IPS-20b (cell line): ENCODE data around the gene PCDHGB4.
A peak's percentile ranks its signal among the peaks of the same experiment; 100 is the strongest.
"Not testable (repeated sequence)": the region's sequence is repeated elsewhere in the genome, so short reads cannot be mapped to it uniquely, and the experiment has no call there.

Experiments
- H3K27ac ChIP-seq: one replicate; pipeline ENCODE4 v1.5.1; 2013; ENCODE audit warnings: low read length
- H3K27me3 ChIP-seq: 2 replicates; pipeline ENCODE4 v1.6.1; 2013; ENCODE audit warnings: mild to moderate bottlenecking, low read length, inconsistent platforms; ENCODE audit not compliant: insufficient read depth
- H3K36me3 ChIP-seq: 2 replicates; pipeline ENCODE4 v1.6.1; 2013; ENCODE audit warnings: low read depth, mild to moderate bottlenecking, inconsistent platforms, low read length, moderate library complexity; ENCODE audit not compliant: insufficient read depth
- H3K4me1 ChIP-seq: 2 replicates; pipeline ENCODE4 v1.6.1; 2013; ENCODE audit warnings: mild to moderate bottlenecking, control low read depth, inconsistent platforms, low read length, moderate library complexity; ENCODE audit not compliant: insufficient read depth
- H3K4me3 ChIP-seq: 2 replicates; pipeline ENCODE4 v1.5.1; 2013; ENCODE audit warnings: mild to moderate bottlenecking, low read length, inconsistent platforms
- H3K9ac ChIP-seq: 2 replicates; pipeline ENCODE4 v1.6.1; 2013; ENCODE audit warnings: low read depth, mild to moderate bottlenecking, inconsistent platforms, low read length, moderate library complexity
- H3K9me3 ChIP-seq: 2 replicates; pipeline ENCODE4 v1.6.1; 2013; ENCODE audit warnings: mild to moderate bottlenecking, low read depth, low read length, inconsistent platforms; ENCODE audit not compliant: insufficient read depth

Gene PCDHGB4

DNA sequence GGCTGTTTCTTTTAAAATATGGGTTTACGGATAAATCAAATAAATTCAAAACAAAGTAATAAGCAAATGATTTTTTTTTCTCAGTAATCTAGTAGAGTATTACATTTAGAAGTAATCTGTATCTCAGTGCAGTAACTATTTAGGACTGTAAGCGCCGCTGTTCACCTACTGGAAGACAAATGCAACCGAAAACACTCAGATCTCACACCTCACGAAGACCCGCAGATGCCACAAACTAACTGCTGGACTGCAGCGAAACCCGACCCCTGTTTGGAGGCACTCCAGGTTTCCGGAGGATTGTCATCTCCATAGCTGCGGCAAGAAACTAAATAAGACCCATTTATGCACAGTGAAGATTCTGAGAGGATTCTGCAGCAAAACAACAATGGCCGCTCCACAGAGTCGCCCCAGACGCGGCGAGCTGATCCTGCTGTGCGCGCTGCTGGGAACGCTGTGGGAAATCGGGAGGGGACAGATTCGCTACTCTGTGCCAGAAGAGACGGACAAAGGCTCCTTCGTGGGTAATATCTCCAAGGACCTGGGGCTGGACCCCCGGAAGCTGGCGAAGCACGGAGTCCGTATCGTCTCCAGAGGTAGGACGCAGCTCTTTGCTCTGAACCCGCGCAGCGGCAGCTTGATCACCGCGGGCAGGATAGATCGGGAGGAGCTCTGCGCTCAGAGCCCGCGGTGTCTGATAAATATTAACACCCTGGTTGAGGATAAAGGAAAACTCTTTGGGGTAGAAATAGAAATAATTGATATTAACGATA is 5.1 kb downstream of the PCDHGB4 start, which contains the start of gene PCDHGA8:
Gene PCDHGA8 (plus strand): TSS at position 205 of the 770 bp plus-strand sequence. CDS start 181 bp downstream, at position 386.
- Histone ChIP-seq H3K4me3 (no peak within 1 kb of the TSS; the same call in 1 of the 2 replicates), H3K9me3 (peaks cover 86% of the 10 kb centered on the region), H3K27me3 (no peaks in the 10 kb centered on the region), H3K4me1 (no peaks in the 10 kb centered on the region), H3K36me3 (no peaks in the 10 kb centered on the region), H3K27ac (no peak within 1 kb of the TSS), H3K9ac (no peak within 1 kb of the TSS)

DNA sequence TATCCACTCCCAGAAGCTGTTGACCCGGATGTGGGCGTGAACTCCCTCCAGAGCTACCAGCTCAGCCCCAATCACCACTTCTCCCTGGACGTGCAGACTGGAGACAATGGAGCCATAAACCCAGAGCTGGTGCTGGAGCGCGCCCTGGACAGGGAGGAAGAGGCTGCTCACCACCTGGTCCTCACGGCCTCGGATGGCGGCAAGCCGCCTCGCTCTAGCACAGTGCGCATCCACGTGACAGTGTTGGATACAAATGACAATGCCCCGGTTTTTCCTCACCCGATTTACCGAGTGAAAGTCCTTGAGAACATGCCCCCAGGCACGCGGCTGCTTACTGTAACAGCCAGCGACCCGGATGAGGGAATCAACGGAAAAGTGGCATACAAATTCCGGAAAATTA is 5.8 kb downstream of the PCDHGB4 start:
- no peaks in the 10 kb centered on the region for H3K4me1 ChIP-seq
- H3K9me3 ChIP-seq = peaks cover 85% of the 10 kb centered on the region
- H3K27me3 ChIP-seq = no peaks in the 10 kb centered on the region
- H3K27ac ChIP-seq = no peak overlapping the region
- no peaks in the 10 kb centered on the region for H3K36me3 ChIP-seq
- H3K9ac ChIP-seq = no peak overlapping the region
- no peak overlapping the region; the same call in 1 of the 2 replicates for H3K4me3 ChIP-seq

DNA sequence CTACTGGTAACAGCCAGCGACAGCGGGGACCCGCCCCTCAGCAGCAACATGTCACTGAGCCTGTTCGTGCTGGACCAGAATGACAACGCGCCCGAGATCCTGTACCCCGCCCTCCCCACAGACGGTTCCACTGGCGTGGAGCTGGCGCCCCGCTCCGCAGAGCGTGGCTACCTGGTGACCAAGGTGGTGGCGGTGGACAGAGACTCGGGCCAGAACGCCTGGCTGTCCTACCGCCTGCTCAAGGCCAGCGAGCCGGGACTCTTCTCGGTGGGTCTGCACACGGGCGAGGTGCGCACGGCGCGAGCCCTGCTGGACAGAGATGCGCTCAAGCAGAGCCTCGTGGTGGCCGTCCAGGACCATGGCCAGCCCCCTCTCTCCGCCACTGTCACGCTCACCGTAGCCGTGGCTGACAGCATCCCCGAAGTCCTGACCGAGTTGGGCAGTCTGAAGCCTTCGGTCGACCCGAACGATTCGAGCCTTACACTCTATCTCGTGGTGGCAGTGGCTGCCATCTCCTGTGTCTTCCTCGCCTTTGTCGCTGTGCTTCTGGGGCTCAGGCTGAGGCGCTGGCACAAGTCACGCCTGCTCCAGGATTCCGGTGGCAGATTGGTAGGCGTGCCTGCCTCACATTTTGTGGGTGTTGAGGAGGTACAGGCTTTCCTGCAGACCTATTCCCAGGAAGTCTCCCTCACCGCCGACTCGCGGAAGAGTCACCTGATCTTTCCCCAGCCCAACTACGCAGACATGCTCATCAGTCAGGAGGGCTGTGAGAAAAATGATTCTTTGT is 7.1 kb downstream of the PCDHGB4 start:
- H3K9me3 ChIP-seq = peaks cover 86% of the 10 kb centered on the region
- H3K27me3 ChIP-seq, H3K4me3 ChIP-seq: not testable (repeated sequence)

DNA sequence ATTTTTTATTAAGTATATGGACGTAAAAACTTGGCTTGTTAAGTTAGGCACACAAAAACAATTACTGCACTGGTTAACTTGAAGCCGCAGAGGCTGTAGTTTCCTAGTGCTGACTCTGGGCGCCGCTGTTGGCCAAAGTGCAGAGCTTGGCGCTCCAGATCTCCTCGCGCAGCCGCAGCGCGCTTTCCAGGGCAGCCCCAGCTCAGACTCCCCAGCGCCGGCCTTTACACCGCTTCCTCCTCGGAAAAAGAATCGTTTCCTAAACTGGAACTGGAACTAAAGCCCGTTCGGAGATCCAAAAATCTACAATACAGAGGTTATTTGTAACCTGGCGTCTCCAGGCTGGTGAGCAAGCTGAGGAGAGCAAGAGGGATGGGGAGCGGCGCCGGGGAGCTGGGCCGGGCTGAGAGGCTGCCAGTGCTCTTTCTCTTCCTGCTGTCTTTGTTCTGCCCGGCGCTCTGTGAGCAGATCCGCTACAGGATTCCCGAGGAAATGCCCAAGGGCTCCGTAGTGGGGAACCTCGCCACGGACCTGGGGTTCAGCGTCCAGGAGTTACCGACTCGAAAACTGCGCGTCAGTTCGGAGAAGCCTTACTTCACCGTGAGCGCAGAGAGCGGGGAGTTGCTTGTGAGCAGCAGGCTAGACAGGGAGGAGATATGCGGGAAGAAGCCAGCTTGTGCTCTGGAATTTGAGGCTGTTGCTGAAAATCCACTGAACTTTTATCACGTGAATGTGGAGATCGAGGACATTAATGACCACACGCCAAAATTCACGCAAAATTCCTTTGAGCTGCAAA is 10.5 kb downstream of the PCDHGB4 start, which contains the start of gene PCDHGB5:
Gene PCDHGB5 (plus strand): TSS at position 192 of the 796 bp plus-strand sequence. CDS start 181 bp downstream, at position 373.
- H3K27ac ChIP-seq, H3K36me3 ChIP-seq, H3K9ac ChIP-seq, H3K4me1 ChIP-seq, H3K27me3 ChIP-seq, H3K4me3 ChIP-seq: not testable (repeated sequence)
- peaks cover 79% of the 10 kb centered on the region for H3K9me3 ChIP-seq

More for the DNA sequence above, 7.1 kb downstream of the PCDHGB4 start:
- not testable (repeated sequence) for H3K4me1 ChIP-seq, H3K9ac ChIP-seq, H3K36me3 ChIP-seq, H3K27ac ChIP-seq

DNA sequence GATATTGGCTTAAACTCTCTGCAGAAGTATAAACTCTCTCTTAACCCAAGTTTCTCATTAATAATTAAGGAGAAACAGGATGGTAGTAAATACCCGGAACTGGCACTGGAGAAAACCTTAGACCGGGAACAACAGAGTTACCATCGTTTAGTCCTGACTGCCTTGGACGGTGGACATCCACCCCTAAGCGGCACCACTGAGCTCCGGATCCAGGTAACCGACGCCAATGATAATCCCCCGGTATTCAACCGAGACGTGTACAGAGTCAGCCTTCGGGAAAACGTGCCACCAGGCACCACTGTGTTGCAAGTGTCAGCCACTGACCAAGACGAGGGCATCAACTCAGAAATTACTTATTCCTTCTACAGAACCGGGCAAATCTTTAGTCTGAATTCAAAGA is 11.1 kb downstream of the PCDHGB4 start:
- Histone ChIP-seq H3K9me3 (peaks cover 74% of the 10 kb centered on the region), H3K36me3 (no peaks in the 10 kb centered on the region), H3K4me3 (no peak overlapping the region), H3K27me3 (no peaks in the 10 kb centered on the region), H3K4me1 (no peaks in the 10 kb centered on the region), H3K27ac (no peak overlapping the region), H3K9ac (no peak overlapping the region)

DNA sequence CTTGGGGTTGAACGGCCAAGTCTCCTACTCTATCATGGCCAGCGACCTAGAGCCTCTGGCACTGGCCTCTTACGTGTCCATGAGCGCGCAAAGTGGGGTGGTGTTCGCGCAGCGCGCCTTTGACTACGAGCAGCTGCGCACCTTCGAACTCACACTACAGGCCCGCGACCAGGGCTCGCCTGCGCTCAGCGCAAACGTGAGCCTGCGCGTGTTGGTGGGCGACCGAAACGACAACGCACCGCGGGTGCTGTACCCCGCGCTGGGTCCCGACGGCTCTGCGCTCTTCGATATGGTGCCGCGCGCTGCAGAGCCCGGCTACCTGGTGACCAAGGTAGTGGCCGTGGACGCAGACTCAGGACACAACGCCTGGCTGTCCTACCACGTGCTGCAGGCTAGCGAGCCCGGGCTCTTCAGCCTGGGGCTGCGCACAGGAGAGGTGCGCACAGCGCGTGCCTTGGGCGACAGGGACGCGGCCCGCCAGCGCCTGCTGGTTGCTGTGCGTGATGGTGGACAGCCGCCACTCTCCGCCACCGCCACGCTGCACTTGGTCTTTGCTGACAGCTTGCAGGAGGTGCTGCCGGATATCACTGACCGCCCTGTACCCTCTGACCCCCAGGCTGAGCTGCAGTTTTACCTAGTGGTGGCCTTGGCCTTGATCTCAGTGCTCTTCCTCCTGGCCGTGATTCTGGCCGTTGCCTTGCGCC is 12.2 kb downstream of the PCDHGB4 start:
- Histone ChIP-seq H3K4me1 (no peaks in the 10 kb centered on the region), H3K9me3 (peaks cover 65% of the 10 kb centered on the region), H3K27ac (no peak overlapping the region), H3K4me3 (no peak overlapping the region), H3K9ac (no peak overlapping the region), H3K27me3 (no peaks in the 10 kb centered on the region), H3K36me3 (no peaks in the 10 kb centered on the region)

DNA sequence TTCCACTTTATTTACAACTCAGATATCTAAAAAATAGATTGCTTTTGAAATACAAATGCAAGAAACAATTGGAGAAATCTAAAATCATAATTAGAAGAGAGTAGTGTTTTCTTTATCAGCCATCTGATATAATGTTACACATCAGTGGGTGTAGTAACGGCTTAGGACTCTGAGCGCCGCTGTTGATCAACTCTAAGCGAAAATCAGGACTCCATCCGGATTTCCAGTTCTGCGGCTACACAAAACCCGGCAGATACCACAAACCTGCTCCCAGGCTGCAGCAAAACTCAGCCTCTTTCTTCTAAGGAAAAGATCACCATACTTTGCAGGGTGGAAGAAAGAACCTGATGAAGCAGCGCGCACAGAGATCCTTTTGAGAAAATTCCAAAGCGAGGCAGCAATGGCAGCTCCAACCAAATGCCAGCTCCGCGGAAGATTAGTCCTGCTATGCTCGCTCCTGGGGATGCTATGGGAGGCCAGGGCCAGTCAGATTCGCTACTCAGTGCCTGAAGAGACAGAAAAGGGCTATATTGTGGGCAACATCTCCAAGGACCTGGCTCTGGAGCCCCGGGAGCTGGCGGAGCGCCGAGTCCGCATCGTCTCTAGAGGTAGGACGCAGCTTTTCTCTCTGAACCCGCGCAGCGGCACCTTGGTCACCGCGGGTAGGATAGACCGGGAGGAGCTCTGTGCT is 15.2 kb downstream of the PCDHGB4 start, which contains the start of gene PCDHGA9:
Gene PCDHGA9 (plus strand): TSS at position 226 of the 691 bp plus-strand sequence. CDS start 175 bp downstream, at position 401.
- Histone ChIP-seq H3K4me3 (no peak within 1 kb of the TSS), H3K9ac (no peak within 1 kb of the TSS)

DNA sequence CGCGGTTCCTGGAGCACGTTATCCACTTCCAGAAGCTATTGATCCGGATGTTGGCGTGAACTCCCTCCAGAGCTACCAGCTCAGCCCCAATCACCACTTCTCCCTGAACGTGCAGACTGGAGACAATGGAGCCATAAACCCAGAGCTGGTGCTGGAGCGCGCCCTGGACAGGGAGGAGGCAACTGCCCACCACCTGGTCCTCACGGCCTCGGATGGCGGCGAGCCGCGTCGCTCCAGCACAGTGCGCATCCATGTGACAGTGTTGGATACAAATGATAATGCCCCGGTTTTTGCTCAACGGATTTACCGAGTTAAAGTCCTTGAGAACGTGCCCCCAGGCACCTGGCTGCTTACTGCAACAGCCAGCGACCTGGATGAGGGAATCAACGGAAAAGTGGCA is 15.9 kb downstream of the PCDHGB4 start:
- Histone ChIP-seq H3K4me3 (no peak overlapping the region), H3K9ac (no peak overlapping the region), H3K27ac (no peak overlapping the region)

More for the DNA sequence above, 15.2 kb downstream of the PCDHGB4 start, which contains the start of gene PCDHGA9:
- H3K36me3 ChIP-seq = no peaks in the 10 kb centered on the region
- no peaks in the 10 kb centered on the region for H3K27me3 ChIP-seq
- no peak within 1 kb of the TSS for H3K27ac ChIP-seq
- H3K4me1 ChIP-seq = no peaks in the 10 kb centered on the region
- peaks cover 38% of the 10 kb centered on the region for H3K9me3 ChIP-seq

DNA sequence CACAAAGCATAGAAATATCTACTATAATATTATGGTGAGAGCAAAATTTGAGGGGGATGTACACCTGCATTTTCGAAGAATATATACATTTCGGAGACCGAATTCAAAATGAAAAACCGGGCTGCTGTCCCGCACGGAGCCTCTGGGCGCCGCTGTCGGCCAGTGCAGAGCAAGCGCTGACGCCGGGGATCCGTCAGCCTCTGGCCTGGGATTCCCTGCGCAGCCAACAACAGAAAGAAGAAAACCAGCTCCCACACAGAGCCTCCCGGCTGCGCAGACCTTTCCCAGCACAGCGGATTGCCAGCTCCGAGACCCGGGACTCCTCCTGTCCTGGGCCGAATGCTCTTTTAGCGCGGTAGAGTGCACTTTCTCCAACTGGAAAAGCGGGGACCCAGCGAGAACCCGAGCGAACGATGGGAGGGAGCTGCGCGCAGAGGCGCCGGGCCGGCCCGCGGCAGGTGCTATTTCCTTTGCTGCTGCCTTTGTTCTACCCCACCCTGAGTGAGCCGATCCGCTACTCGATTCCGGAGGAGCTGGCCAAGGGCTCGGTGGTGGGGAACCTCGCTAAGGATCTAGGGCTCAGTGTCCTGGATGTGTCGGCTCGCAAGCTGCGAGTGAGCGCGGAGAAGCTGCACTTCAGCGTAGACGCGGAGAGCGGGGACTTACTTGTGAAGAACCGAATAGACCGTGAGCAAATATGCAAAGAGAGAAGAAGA is 20.4 kb downstream of the PCDHGB4 start, which contains the start of gene PCDHGB6:
Gene PCDHGB6 (plus strand): TSS at position 232 of the 716 bp plus-strand sequence. CDS start 182 bp downstream, at position 414.
- peaks cover 16% of the 10 kb centered on the region; the same call in 1 of the 2 replicates for H3K9me3 ChIP-seq
- H3K36me3 ChIP-seq, H3K4me1 ChIP-seq, H3K27ac ChIP-seq: not testable (repeated sequence)
- peak within 1 kb of the TSS; percentile 84 for H3K4me3 ChIP-seq
- H3K27me3 ChIP-seq = peaks cover 12% of the 10 kb centered on the region
- peak within 1 kb of the TSS; percentile 76 for H3K9ac ChIP-seq

More for the DNA sequence above, 15.9 kb downstream of the PCDHGB4 start:
- Histone ChIP-seq H3K9me3 (peaks cover 37% of the 10 kb centered on the region), H3K4me1 (no peaks in the 10 kb centered on the region), H3K27me3 (peaks cover under 1% of the 10 kb centered on the region; the same call in 1 of the 2 replicates), H3K36me3 (no peaks in the 10 kb centered on the region)
